Stimulated activated CD8-positive, alpha-beta memory T cell treated with anti-CD3 and anti-CD28 coated beads, Interleukin-12 subunit alpha, Interleukin-12 subunit beta, amount 100 ng/mL, for 24 hours (primary cell): ENCODE results near the gene COIL.

Source experiments
- DNase-seq: peaks from one replicate; pipeline ENCODE4 v3.0.0-alpha.2; 2020; ENCODE audit errors: extremely low read depth

The COIL gene

DNA sequence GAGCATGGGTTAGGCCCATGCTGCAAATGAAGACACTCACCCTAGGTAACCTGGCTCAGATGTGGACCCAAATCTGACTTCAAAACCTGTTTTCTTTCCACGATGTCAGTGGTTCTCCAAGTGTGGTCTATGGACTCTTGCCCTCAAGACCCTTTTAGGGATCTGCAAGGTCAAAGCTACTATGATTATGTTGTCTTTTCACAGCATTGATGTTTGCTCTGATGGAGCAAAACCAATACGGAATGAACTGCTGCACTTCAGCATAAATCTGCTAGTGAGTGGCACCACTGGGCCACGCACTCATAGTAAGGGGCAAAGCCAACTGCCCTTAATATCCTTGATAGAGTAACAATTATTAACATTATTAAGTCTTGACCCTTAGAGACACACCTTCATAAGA is 25.4 kb downstream of the COIL start:
- DNase-seq, result no peak

DNA sequence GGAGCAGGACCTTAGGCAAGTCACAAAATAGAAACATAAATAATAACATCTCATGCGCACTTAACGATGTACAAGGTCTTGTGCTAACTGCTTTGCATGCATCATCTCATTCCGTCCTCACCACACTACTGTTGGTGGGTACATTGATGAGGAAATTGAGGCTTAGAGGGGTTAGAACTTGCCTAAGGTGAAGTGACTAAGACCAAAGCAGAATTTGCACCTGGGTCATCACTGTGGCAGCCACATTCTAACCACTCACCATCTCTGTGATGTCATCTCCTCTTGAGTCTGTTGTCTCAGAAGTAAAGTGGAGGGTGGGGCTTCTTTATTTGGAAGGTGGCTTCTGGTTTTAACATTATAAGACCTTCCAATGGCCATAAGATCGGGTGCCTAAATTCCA is 26.6 kb downstream of the COIL start:
- DNase-seq, result no peak

DNA sequence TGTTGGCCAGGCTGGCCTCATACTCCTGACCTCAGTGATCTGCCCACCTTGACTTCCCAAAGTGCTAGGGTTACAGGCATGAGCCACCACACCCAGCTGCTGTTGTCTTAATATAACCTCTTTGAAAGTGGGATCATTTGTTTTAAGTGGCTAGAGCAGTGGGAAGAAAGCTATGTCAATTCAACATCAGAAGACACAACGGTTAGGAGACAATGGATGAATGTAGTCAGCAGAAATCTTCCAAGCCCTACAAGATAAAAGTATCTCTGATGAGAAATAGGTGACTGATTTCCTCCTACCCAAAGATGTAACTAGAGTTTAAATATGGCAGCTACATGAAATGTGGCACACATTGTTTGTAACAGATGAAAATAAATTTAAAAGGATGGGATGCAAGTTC is 27.0 kb downstream of the COIL start:
- no peak for DNase-seq

DNA sequence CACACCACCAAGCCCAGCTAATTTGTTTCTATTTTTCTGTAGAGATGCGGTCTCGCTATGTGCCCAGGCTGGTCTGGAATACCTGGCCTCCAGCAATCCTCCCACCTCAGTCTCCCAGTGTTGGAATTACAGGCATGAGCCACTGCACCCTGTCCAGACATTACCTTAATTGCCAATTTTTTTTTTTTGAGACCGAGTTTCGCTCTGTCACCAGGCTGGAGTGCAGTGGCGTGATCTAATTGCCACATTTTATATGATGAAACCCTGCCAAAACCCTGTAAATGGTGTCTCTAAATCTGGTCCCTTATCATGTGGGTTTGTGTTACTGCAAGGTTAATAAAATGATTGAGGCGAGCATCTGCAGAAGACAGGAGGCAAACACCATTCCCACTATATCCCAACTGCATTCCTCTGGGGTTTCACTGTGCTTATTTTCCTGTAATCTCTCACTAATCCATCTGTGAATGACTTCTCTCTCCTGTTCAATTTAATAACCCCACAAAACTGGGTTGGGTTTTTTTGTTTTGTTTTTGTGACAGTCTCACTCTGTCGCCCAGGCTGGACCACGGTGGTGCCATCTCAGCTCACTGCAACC is 27.6 kb downstream of the COIL start:
- no peak for DNase-seq

DNA sequence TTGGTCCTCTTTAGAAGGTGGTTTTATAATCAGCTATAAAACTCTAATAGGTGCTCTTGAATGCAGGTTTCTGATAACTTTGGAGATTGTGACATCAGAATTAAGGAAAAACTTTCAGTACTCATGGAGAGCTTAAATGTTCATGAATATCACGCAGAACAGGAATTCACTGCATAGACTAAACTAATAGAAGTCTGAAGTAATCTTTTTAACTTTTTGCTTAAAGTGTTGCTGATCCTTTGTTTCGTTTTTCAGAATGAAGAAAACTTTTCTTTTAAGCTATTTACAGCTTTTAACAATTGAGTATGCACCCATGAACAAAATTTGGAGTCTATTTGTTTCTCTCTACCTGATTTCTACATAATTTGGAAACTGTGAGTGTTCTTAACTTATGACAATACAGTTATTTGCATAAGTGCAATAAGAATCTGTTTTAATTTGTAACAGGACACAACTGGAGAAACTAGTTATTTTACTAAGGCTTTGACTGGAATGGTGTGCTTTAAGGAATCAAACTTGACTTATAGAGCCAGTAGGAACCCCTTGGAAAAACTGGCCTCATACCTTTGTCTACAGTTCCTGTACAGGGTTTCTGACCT is 30.0 kb downstream of the COIL start:
- DNase-seq, result no peak

DNA sequence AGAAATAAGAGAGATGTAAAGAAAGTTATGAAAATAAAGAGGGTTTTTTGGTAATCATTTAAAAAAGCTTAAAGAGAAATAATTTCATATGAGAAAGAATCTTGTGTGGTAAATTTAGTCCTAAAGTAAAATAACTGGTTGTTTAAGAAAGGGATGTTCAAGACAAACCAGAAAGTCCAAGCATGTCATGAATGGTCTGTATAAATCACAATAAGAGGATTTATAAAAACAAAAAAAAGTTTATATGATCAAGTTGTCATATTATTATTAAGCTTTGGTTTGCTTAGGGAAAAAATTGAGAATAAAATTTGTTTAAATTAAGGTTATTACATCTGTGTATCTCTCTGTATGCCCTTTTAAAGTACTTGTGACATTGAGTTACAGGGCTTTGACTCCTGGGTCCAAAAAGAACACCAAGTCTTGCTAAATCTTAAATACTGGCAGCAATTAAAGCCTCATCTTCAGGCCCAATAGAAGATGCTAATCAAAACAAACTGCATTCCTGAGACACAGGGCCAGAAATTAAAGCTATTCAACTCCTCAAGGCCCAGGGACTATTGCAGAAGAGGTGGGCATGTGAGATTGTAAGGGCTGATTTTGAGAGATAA is 31.4 kb downstream of the COIL start:
- DNase-seq, result no peak

DNA sequence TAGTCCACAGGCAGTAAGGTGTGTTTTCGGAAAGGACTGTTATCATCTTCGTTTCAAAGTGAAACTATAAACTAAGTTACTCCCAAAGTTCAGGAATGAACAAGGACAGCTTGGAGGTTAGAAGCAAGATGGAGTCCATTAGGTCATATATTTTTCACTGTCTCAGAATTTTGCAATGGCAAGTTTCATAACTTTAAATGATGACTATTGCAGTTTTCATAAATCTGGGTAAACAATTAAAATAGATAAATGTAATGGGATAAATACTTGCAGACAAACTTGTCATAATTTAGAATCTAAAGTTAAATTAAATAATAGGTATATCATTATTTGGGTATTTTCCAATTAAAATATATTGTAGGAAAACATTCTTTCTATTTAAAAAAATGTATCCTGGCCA is 32.3 kb downstream of the COIL start:
- DNase-seq, result no peak

DNA sequence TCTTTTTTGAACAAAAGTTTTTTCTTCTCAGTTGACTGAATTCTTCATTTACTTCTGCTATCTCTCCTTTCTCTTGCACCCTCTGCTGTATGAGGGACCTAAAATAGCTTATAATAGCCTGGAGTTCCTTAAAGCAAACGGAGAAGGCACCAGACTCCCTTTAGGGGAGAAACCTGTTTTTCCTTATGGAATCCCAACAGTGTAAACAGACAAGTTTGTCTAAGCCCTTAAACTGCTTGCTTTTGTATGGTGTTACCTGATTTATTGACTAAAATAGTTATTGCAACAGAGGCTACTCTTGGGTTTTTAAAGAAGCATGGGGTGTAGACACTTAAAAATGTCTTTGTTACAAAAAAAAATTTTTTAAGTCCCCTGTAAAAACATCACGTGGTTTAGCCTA is 34.1 kb downstream of the COIL start:
- no peak for DNase-seq

DNA sequence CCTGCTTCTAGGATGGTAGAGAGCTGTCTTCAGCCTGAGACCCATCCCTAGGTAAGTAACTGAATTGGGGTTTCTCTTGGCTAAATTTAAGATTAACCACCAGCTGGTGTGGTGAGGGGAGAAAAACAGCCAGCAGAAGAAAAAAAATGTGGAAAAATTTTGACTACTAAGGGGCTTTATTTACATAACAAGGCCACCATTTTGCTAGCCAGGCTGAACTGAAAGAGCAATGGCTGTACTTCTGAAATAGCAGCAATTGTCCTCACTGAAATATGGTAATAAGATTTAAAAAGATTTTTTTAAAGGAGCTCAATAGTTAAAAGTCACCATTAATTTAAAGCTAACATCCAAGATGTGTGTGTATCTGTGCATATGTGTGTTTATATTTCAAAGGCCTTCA is 34.6 kb downstream of the COIL start:
- no peak for DNase-seq

- no peak for DNase-seq
These were observed 35.8 kb downstream of the COIL start for GRCh38 chr17:56925088-56925487.

- no peak for DNase-seq
These were observed 41.1 kb downstream of the COIL start for GRCh38 chr17:56919717-56920116.

GRCh38 chr17:56918916-56919315 is 41.9 kb downstream of the COIL start:
- DNase-seq, result no peak

DNA sequence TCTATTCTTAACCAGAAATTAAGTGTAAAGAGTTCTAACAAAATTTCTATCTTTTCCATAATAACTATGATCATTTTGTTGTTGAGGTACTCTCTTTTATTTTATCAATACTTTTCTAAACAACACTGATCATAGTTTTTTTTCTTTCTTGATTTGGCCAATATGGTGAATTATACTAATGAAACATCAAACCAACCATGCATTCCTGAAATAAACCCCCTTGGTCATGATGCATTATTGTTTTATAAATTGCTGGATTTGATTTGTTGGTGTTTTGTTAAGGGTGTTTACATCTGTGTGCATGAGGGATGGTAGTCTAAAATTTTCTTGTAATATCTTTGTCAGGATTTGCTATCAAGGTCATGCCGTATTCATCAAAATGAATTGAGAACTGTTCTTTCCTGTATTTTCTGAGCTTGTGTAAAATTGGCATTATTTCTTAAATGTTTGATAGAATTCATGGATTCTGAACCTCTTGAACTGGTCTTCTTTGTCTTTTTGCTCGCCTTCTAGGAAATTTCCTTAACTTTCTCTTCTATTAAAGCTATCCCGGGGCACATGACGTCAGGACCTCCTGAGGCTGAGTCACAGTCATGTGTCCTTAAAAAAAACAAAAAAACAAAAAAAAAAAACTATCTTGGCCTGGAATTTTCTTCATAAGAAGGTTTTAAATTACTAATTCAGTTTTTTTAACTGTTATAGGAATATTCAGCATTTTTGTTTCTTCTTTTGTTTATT is 43.1 kb downstream of the COIL start:
- DNase-seq, result no peak

DNA sequence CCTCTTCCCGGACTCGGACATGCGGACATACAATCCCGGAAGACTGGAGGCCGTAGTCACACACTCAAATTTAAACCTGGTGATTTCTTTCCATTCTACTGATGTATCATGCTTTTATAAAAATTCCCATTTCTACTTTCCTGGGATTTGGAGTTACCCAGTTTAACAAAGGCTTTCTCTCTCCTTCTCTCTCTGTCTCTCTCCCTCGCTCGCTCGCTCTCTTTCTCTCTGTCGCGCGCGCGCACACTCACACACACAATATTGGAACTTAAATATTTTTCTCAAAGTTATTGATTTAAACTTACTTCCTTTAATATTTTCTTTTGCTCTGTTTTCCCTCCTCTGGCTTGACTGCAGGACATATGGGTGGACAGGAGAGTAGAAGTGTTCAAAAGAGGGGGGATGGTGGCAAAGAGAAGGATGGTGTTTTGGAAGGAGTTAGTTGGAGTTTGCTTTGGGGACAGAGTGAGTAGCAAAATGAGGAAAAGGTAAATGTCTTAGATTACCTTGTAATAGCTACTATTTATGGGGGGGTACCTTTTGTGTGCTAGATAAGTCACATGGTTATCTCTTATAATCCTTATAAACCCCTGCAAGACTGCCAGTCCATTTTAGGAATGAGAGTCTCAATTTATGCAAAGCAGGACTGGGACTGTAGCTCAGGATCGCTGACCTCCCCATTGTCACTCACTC is 46.1 kb downstream of the COIL start:
- DNase-seq, result no peak

DNA sequence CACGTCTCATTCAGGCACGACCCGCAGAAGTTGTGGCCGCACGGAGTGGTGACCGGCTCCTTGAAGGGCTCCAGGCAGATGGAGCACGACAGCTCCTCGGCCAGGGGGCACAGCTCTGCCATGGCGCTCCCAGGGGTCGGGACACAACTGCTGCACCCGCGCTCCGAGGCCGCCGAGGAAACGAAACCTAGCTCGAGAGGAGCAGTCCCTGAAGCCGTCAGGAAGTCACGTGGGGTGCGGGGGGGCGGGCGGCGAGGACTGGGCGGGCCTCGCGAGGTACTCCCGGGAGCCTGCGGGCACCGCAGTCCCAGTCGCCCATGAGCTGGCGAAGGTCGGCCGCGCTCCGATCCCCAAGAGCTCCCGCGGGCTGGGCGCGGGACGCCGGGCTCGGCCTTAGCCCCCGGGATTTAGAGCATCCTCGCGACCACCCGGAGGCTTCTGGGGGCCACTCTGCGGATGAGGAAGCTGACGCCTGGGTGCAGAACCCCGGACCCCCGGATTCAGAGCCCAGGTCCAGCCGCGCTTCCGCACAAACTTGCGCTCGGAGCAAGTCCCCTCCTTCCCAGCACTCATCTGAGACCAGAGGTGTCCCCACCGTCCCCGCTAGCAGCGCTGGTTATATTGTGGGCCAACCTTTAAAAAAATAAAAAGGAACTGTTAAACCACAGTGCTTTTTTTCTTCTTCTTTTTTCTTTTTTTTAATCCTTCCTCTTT is 46.8 kb downstream of the COIL start, which contains the start of gene TRIM25:
Gene TRIM25, minus strand, starts transcription at position 183 of the 714 bp plus-strand sequence. Its CDS starts 61 bp downstream, at position 122.
- DNase-seq, result peak; percentile 82

GRCh38 chr17:56913353-56913866 is 47.4 kb downstream of the COIL start:
- no peak for DNase-seq

DNA sequence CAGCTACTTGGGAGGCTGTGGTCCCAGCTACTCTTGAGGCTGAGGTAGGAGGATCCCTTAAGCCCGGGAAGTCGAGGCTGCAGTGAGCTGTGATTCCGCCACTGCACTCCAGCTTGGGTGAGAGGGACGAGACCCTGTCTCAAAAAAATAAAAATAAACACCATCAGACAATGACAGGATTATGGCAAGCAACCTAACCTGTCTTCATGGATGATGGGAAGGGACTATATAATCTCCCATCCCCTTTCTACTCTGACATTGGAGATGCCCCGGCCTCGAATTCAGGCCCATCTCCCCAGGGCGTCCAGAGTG is 47.9 kb downstream of the COIL start:
- DNase-seq, result no peak

DNA sequence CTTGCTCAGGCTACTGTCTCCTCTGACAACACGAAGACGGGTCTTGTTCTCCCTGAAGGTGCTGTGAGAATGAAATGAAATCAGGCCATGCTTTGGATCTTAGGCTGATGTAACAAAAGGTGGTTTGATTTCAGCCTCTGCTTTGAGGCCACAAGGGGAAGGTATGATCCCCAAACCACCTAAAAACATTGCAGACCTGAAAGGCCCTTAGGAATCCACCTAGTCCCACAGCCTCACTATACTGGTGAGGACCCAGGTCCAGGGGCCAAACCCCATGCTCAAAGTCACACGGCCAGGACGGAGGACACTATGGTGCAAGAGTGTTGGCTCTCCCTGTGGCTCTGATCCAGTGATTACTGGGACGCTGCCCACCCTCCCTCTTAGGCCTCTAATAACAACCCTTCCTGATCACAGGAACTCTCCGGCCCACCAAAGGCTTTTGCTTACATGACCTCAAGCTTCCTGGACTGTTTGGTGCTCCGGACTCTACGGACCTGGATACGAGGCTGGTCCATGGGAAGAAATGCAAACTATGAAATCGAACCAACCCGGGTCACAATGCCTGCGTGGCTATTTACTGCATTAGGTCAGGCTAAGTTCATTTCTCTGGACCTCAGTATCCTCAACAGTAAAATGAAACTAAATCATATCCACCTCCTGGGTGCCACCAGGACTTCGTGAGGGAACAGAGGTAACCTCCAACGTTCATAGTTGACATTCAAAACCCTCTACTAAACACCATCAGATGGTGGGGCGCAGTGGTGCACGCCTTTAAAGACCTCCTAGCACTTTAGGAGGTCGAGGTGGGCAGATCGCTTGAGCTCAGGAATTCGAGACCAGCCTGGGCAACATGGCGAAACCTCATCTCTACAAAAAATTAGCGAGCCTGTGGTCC is 48.5 kb downstream of the COIL start:
- no peak for DNase-seq

- no peak for DNase-seq
These were observed 50.2 kb downstream of the COIL start for GRCh38 chr17:56910509-56911235.
